Measurements from ENCODE around the gene TTC16. TPM values are rescaled to one million over a fixed set of nuclear protein-coding genes. Genes with fewer than 3 reads are reported as not detected.
A peak's percentile ranks its signal among the peaks of the same experiment; 100 is the strongest.

TTC16 gene
- total and polyA plus RNA-seq, 2 donors (not counting 1 experiment from before 2014, with no cell fraction given): 0.25 TPM; not detected in 1

DNA sequence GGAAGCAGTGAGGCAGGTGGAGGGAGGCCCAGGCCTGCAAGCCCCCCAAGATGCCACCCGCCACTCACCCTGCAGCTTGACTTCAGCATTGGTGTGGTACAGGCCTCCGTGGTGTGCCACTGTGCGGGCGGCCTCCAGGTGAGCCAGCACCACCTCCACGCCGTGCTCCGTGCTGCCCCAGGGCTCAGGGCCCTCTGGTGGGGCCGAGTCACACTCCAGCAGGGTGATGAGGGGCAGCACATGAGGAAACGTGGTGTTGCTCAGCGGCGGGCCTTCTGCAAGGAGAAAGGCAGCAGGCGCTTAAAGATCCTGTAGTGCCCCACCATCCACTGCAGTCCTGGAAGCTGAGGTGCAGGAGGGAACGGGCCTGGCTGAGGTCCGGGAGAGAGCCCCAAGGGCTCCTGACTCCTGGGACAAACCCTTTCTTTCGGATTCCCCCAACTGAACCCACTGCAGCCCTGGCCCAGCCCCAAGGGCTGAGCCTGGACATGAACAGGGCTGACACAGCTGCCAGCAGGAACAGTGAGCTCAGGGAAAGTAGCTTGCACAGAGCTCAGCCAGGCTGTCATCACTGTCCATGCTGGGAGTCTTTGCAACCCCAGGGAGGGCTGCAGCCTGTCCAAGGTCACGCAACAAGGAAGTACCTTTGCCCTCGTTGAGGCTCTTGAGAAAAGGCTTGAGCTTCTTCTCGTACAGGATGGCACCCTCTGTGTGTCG is 23.9 kb downstream of the TTC16 start:
- no peak overlapping the region for H3K4me3 ChIP-seq (ENCODE audit: control extremely low read depth in 1 of 5, extremely low read depth in 1 of 5, insufficient read depth in 1 of 5, low read depth in 2 of 5, low read length in 4 of 5)
- no peak overlapping the region for H3K4me3 Mint-ChIP-seq
- ChIA-PET POLR2A (interaction anchor here (0.6 kb wide), 1 partner anchor 38 kb away, joined by 3 read pairs; no protein-coding TSS in a partner anchor), CTCF (interaction anchor here (0.7 to 1.8 kb wide), 4 partner anchors 45 to 183 kb away, joined by 3 to 6 read pairs (median 5); partner anchors contain the start of gene CDK9)
- peaks cover 0 to 61% of the 10 kb centered on the region in 2 experiments for H3K36me3 ChIP-seq (replicated peaks in 1 of 2; ENCODE audit: control extremely low read depth in 1 of 2, control insufficient read depth in 1 of 2, extremely low read depth in 1 of 2, insufficient read depth in 2 of 2, low read length in 1 of 2)
- no peak overlapping the region for H3K9ac ChIP-seq (ENCODE audit: low read length)
- TF ChIP-seq, protein P1, sequence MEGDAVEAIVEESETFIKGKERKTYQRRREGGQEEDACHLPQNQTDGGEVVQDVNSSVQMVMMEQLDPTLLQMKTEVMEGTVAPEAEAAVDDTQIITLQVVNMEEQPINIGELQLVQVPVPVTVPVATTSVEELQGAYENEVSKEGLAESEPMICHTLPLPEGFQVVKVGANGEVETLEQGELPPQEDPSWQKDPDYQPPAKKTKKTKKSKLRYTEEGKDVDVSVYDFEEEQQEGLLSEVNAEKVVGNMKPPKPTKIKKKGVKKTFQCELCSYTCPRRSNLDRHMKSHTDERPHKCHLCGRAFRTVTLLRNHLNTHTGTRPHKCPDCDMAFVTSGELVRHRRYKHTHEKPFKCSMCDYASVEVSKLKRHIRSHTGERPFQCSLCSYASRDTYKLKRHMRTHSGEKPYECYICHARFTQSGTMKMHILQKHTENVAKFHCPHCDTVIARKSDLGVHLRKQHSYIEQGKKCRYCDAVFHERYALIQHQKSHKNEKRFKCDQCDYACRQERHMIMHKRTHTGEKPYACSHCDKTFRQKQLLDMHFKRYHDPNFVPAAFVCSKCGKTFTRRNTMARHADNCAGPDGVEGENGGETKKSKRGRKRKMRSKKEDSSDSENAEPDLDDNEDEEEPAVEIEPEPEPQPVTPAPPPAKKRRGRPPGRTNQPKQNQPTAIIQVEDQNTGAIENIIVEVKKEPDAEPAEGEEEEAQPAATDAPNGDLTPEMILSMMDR (IDR thresholded peaks at IDR 0.05): no peak
- TF ChIP-seq EZH2 (IDR thresholded peaks at IDR 0.05; ENCODE audit: borderline replicate concordance, insufficient read depth, low read depth, low read length, poor library complexity, severe bottlenecking): no peak
- no peaks in the 10 kb centered on the region for H3K27me3 ChIP-seq (replicated peaks in 1 of 4; ENCODE audit: control extremely low read depth in 1 of 4, control insufficient read depth in 3 of 4, insufficient read depth in 4 of 4, low read length in 3 of 4)
- peaks cover 5 to 7% of the 10 kb centered on the region in 2 donors for H3K4me1 ChIP-seq (ENCODE audit: control insufficient read depth in 2 of 2, insufficient read depth in 2 of 2, low read length in 2 of 2)
- no peaks in the 10 kb centered on the region for H3K27me3 Mint-ChIP-seq
- peaks cover 22% of the 10 kb centered on the region for H4K20me1 ChIP-seq (ENCODE audit: control insufficient read depth, insufficient read depth, low read length, poor library complexity, severe bottlenecking)
- no peak overlapping the region for H2AFZ ChIP-seq (ENCODE audit: insufficient read depth, low read depth, low read length, poor library complexity, severe bottlenecking)
- no peak for ATAC-seq (ENCODE audit: low read depth)
- peaks cover 5% of the 10 kb centered on the region for H3K4me1 Mint-ChIP-seq
- WGBS (ENCODE audit: insufficient coverage): 97% methylated on average over 19 of the region's 19 CpGs
- peaks cover 5% of the 10 kb centered on the region for H3K79me2 ChIP-seq (ENCODE audit: control insufficient read depth, insufficient read depth, low read length)
- no peak overlapping the region for H3K4me2 ChIP-seq (replicated peaks; ENCODE audit: low read depth, low read length, poor library complexity, severe bottlenecking)
- H3K27ac ChIP-seq (ENCODE audit: low read length in 2 of 2): no peak overlapping the region
- no peaks in the 10 kb centered on the region for H3K9me3 Mint-ChIP-seq (ENCODE audit: insufficient read depth)
- H3K9me3 ChIP-seq (ENCODE audit: control extremely low read depth in 1 of 3, control insufficient read depth in 2 of 3, insufficient read depth in 1 of 3, low read length in 2 of 3): no peaks in the 10 kb centered on the region
- intact Hi-C loops (cut with micrococcal nuclease): no loop called here
- DNase-seq: no peak
- H3K27ac Mint-ChIP-seq: no peak overlapping the region

DNA sequence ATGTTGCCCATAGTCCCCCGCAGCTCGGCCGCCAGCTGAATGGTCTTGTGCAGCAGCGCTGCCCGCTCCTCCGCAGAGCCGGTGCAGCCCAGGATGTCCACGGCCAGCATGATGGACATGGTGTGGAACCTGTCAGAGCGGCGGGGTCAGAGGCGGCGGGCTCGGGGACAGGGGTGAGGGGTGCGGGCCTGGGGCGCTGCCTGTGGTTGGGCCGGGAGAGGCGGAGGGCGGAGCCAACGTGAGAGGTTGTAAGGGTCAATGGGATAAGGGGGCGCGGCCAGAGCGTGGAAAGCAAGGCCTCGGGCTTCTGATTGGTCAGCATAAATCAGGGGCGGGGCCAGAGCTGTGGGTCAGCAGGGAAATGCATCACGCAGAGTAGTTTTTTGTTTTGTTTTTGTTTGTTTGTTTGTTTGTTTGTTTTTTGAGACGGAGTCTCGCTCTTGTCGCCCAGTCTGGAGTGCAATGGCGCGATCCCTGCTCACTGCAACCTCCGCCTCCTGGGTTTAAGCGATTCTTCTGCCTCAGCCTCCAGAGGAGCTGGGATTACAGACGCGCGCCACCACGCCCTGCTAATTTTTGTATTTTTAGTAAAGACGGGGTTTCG is 26.1 kb downstream of the TTC16 start:
- Histone ChIP-seq H3K36me3 (replicated peaks in 1 of 2; ENCODE audit: control extremely low read depth in 1 of 2, control insufficient read depth in 1 of 2, extremely low read depth in 1 of 2, insufficient read depth in 2 of 2, low read length in 1 of 2) (peaks cover 0 to 76% of the 10 kb centered on the region in 2 experiments), H3K27ac (ENCODE audit: low read length in 2 of 2) (no peak overlapping the region), H3K9ac (ENCODE audit: low read length) (no peak overlapping the region), H4K20me1 (ENCODE audit: control insufficient read depth, insufficient read depth, low read length, poor library complexity, severe bottlenecking) (peaks cover 38% of the 10 kb centered on the region), H3K9me3 (ENCODE audit: control extremely low read depth in 1 of 3, control insufficient read depth in 2 of 3, insufficient read depth in 1 of 3, low read length in 2 of 3) (no peaks in the 10 kb centered on the region), H3K4me3 (ENCODE audit: control extremely low read depth in 1 of 5, extremely low read depth in 1 of 5, insufficient read depth in 1 of 5, low read depth in 2 of 5, low read length in 4 of 5) (no peak overlapping the region), H3K27me3 (replicated peaks in 1 of 4; ENCODE audit: control extremely low read depth in 1 of 4, control insufficient read depth in 3 of 4, insufficient read depth in 4 of 4, low read length in 3 of 4) (no peaks in the 10 kb centered on the region), H3K79me2 (ENCODE audit: control insufficient read depth, insufficient read depth, low read length) (peaks cover under 1% of the 10 kb centered on the region), H3K4me1 (ENCODE audit: control insufficient read depth in 2 of 2, insufficient read depth in 2 of 2, low read length in 2 of 2) (no peaks in the 10 kb centered on the region), H2AFZ (ENCODE audit: insufficient read depth, low read depth, low read length, poor library complexity, severe bottlenecking) (no peak overlapping the region), H3K4me2 (replicated peaks; ENCODE audit: low read depth, low read length, poor library complexity, severe bottlenecking) (no peak overlapping the region)
- H3K27ac Mint-ChIP-seq: peak overlapping the region; percentile 63
- ATAC-seq (ENCODE audit: low read depth): no peak
- no peak overlapping the region for H3K4me3 Mint-ChIP-seq
- intact Hi-C loops (cut with micrococcal nuclease): no loop called here
- ChIA-PET POLR2A (no interaction called here), CTCF (interaction anchor here (0.7 kb wide), 1 partner anchor 23 kb away, joined by 3 read pairs; no protein-coding TSS in a partner anchor)
- no peaks in the 10 kb centered on the region for H3K27me3 Mint-ChIP-seq
- TF ChIP-seq, protein P1 (IDR thresholded peaks at IDR 0.05): no peak
- TF ChIP-seq EZH2 (IDR thresholded peaks at IDR 0.05; ENCODE audit: borderline replicate concordance, insufficient read depth, low read depth, low read length, poor library complexity, severe bottlenecking): no peak
- DNase-seq: no peak
- no peaks in the 10 kb centered on the region for H3K4me1 Mint-ChIP-seq
- H3K9me3 Mint-ChIP-seq (ENCODE audit: insufficient read depth): no peaks in the 10 kb centered on the region
- 97% methylated on average over 37 of the region's 38 CpGs for WGBS (ENCODE audit: insufficient coverage)
